HUDEP-2 (cell line): ENCODE results near the gene KIF16B.

ENCODE experiments used
- DNase-seq, 76 experiments: peaks; one replicate each; lab custom pipeline; 2025; ENCODE audit not compliant: unreplicated experiment in 76 of 76; lab: John Stamatoyannopoulos, UW

KIF16B gene

DNA sequence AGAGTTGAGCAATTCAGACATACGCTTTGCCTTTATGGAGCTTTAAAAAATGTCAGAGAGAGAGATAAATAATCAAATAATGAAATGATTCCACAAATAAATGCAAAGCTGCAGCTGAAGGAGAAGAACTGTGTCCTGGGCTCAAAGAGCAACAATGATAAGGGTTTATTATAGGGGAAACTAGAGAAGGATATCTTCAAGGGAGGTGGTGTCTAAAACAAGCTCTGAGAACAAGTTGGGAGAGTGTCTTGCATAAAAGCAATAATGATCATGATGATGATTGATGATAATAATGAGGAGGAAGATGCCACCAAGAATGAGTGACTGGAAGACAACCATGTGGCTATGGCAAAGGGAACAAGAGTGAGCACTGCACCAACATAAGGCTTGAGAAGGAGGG is 164.3 kb downstream of the KIF16B start:
- no peak for DNase-seq

DNA sequence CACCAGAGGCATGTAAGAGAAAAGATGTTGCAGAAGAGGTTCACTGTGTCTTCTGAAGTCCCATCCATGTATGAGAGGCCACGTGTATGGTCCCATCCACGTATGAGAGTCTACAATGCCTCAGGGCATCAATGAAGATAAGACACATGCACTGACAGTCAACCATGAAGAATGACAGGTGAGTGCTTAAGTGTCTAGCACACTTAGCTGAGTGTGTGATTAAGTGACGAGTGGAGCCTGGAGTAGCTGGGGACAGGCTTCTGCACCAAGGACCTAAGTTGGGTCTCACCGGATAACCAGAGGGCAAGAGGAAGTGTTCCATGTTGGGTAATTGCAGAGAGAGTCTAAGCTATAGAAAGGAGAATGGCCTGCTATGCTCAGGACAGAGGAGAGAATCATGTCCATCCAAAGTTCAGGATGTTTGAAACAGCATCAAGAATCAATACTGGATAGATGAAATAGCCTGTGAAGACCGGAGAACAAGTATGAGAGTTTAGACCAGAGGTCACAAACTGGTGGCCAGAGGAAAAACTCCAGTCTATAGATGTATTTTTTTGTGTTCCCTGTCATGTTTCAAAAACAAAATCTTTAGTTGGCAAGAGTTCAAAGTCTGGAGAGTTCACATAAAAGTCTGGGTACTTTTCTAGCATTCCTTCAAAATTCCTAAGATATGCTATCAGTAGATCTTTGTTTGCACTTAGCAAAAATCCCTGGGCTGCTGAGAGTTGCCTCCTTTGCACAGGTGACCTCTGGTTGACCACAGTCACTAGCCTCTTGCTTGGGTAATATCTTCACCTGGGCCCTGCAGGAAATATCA is 165.8 kb downstream of the KIF16B start:
- no peak for DNase-seq

DNA sequence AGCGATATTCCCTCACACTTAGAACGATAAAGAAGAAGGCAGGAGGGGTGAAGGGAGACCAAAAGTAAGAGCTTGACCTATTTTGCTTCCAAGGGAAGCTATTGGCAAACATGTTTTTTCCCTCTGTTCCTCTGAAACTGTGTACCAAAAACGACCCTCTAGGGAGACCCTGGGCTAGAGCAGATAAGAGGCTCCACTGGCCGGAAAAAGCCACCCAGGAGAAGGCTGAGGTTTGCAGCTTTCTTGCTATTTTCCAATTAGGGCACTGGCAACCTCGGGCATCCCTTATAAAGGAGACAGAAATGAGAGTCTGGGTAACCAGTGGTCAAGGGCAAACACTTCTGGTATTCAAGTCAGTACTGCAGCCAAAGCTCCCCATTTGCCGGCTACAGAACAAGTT is 168.0 kb downstream of the KIF16B start:
- no peak for DNase-seq

DNA sequence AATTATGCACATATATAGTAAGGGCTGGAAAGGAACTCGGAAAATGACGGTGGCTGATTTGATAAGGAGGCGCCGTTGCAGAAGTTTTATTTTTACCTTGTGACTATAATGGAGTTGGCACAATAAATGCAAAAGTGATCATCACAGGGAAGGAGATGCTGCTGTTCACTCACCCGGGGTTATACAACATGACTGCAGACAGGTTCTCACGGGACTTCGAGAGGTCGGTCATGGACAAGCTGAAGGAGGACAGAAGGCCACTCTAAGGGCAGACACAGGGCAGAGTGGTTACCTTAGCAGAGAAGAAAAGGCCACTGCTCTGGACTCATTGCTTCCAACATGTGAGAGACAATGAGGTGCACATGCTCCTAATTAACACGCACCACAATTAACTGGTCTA is 168.6 kb downstream of the KIF16B start:
- no peak for DNase-seq

DNA sequence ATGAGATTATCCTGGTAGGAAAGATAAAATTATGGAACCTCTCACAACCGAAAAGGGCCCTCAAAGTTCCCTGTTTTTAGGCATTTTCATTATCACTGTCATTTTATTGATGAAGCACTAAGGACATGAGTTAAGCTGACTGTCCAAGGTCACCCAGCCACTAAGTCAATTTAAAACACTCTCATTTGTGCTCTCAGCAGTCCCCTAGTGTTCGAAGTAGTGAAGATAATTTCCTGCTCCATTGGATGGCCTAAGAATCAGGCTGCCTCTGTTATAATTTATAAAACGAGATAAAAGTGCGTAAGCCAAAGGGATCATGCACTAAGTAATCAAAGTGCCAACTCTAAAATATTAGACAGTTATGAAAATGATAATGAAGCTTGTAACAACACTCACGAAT is 169.1 kb downstream of the KIF16B start:
- no peak for DNase-seq

DNA sequence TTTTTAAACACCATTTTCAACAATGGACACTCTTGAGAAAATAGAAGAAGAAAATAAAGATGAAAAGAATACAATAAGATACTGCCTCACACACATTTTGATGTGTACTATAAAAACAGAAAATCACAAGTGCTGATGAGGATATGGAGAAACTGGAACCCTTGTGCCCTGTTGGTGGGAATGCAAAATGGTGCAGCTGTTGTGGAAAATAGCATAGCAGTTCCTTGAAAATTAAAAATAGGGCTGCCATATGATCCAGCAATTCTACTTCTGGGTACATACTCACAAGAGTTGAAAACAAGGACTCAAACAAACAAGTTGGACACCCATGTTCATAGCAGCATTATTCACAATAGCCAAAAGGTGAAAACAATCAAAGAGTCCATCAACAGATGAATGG is 173.0 kb downstream of the KIF16B start:
- no peak for DNase-seq

DNA sequence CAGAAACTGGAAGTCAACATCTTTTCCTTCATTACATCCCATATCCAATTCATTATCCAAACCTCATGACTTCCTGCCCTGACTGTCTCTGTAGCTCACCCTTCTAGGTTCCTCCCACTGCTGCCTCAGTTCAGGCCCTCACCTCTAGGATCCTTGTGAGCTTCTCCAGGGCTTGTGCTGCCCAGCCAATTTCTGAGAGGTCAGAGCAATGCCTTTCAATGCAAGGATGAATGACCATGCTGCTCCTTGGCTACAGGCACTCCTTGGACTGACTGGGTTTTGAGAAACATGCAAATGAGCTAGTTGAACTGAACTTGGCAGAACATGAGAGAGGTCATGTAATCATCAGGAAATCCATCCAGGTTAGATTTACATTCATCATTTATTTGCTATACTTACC is 173.4 kb downstream of the KIF16B start:
- no peak for DNase-seq

DNA sequence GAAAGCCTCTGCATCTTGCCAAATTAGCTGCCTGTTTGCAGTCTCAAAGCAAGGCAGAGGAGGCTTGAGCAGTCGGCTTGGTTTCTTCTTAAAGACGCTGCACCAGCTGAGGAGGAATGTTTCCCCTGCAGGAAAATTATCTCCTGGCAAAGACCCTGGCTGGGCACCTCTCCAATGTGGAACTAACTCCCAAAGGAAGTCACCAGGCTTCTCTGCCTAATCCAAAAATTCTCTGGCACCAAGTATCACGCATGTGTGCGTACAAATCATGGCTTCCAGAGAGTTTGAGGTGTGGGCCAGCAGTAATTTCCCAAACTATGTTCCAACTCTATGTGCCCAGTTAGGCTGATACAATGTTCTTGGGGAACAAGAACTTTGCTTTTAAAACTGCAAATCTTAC is 176.2 kb downstream of the KIF16B start:
- no peak for DNase-seq

DNA sequence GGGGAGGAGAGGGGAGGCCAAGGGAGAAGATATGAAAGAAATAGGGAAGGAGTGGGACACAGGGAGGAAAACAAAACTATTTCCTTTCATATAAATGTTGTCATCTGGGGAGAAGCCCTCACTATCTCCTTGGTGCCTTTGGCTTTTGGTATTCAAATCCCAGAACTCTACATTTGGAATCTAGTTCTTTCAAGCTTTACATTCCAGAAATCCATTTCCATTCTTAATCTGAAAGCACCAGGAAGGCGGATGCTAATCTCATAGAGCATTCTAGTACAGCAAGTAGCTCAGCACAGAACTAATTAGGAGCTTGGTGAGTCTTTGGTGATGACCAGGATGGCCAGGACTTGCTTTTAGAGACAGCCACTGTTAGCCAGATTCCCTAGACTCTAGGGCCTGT is 177.9 kb downstream of the KIF16B start:
- no peak for DNase-seq

DNA sequence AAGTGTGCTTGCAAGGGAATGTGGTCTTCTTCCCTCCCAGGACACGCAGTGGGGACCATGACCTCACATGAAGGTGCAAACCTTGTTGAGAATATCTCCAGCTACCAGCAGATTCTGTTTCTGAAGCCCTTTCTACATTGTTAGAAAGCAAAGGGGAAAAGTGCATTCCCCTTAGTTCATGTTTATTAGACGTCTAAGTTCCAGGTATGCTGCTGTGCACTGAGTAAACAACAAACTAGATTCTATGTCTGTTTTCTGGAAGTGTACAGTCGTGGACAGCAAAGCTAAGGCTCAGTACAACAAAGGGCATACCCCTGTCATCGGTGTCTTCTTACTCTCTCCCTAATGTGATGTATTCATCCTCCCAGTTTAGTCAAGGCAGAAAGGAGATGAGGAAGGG is 178.5 kb downstream of the KIF16B start:
- no peak for DNase-seq

DNA sequence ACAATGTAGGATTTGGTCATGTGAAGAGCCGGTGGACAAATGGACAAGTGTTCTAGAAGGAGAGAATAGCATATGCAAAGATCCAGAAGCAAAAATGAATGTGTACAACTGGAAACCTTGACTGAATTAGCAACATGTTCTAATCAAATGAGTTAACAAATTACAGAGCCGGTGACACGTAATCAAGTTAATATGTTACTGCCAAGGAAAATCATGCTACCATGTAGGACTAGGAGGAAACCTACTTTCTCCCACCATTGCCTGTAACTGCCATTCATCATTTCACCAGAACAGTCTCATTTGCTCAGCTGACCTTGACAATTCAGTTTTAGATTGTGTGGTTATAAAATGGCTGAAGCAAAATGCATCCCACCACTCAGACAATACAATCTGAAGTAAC is 179.4 kb downstream of the KIF16B start:
- DNase-seq: no peak

DNA sequence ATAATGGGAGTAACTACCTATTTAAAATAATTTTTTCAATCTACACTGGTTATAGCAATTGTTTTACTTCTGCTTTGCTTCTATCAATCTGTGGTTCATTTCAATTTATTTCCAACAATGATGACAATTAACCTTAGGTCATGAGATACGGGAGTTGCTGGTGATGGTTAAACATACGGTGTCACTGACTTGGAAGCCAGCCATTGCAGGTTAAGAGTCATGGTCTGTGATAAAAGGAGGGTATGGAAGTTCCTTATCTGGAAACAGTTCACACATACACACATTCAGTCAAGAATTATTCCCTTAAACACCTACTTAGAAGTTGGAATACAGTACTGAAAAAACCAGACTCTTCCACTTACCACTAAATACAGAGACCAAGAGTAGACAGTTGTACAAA is 180.0 kb downstream of the KIF16B start:
- DNase-seq: no peak

DNA sequence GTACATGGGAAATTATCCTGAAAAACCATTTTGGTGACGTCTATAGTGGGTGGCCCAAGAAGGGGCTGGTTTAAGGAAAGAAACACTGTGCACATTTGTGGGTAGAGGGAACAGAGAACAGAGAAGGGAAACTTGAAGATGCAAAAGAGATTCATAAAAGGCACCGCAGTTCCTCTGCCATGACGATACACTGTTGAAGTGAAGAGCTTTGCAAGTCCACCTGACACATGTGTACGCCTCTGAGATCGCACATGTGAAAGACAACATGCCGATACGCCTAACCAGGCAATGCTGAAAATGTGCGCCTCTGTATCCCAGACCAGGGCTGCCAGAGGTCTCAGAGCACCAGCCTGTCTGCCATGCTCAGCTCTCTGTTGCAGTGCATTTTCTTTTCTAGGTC is 180.9 kb downstream of the KIF16B start:
- no peak for DNase-seq

DNA sequence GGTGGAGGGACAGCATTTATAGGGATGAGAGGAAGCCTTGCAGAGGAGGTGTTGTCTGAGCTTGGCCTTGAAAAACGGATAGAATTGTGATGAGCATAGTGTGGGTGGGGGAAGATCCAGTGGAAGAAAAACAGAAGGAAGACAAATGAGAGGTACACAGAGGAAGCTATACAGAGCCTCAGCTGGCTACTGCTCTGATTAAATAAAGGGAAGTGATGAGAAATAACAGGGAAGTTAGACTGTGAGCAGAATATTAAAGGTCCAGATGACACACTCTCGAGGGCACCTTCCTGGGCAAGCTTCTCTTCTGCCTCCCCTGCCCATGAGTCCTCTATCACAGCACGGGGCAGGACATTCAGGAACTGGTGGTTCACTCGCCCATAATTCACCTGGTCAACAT is 182.3 kb downstream of the KIF16B start:
- DNase-seq: no peak

DNA sequence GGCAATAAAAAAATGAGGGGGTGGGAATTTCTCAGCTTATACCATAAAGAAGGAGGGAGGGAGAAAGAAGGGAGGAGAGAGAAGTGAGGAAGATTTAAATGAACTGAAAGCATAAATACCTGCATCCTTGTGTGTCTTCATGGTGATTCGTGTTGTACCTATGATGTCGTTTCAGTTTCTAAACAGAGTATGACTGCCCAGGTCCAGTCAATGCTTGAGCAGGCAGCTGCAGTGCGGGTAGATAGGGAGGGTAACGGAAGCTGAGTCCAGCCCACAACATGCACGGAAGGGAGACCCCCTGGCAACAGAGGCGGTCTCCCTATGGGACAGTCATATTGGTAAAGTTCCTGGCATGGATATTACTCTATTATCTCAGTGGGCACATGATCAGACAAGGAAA is 184.5 kb downstream of the KIF16B start:
- no peak for DNase-seq

DNA sequence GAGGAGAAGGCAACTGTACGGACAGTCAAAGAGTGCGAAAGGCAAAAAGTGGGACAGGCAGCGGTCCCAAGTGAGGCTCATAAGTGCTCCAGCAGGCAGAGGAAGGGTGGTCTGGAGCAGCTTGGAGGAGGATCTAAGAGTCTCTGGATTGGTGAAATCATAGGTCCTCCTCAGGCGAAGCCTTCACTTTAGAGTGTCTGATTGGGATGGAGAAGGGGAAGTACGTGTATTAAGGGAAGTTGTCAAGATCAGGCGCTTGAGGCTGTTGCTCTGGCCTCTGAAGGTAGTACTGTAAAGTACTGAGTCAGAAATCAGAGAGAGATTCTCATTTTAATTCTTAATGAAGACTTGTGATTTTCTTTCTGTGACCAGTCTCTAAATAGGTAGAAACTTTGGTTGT is 185.6 kb downstream of the KIF16B start:
- no peak for DNase-seq

DNA sequence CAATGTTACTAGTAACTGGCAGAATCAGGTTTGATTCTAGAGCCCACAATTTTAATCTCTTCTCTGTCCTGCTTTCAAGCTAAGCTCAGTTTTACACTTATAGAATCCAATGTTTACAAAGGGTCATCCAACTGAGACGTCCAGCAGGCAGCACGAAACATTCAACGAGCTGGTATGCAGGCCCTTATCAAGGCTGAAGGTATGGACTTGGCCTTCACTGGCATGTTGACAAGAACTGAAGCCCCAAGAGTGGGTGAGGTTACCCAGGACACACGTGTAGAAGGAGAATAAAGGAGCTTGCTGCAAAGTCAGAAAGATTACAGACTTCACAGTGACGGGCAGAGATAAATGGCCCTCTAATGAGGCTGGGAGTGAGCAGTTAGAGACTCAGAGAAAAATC is 187.4 kb downstream of the KIF16B start:
- DNase-seq: no peak

DNA sequence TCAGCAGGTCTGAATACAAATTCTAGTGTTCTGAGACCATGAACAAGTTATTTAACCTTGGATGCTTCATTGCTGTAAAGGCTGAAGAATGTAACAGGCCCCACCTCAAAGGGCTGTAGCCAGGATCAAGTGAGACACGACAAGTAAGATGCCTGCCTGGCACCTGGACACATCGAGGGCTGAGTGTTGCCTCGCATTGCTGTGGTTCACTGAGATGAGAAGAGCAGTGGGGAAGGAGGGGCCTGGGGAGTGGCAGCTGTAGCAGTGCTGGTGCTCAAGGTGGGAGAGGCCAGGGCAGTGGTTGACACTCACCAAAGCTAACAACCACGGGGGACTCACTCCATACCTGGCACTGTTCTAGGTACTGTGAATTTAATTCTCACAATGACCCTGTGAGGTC is 187.8 kb downstream of the KIF16B start:
- no peak for DNase-seq

DNA sequence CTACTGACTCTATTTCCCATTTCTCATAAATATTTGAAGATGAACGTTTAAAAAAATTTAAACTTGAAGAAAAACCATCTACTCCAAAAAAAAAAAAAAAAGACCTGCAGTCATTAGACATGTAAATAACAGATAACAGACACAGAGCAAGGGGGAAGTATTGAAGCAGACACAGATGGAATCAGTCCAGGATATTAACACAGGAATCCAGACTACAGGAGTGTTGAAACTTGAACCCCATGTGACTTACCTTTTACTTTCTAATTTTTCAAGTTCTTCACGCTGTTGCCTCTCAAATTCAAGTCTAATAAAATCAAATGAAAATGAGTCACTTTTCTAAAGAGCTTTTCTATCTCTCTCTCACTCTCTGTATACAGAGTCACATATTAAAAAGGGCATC is 191.8 kb downstream of the KIF16B start:
- DNase-seq: no peak

DNA sequence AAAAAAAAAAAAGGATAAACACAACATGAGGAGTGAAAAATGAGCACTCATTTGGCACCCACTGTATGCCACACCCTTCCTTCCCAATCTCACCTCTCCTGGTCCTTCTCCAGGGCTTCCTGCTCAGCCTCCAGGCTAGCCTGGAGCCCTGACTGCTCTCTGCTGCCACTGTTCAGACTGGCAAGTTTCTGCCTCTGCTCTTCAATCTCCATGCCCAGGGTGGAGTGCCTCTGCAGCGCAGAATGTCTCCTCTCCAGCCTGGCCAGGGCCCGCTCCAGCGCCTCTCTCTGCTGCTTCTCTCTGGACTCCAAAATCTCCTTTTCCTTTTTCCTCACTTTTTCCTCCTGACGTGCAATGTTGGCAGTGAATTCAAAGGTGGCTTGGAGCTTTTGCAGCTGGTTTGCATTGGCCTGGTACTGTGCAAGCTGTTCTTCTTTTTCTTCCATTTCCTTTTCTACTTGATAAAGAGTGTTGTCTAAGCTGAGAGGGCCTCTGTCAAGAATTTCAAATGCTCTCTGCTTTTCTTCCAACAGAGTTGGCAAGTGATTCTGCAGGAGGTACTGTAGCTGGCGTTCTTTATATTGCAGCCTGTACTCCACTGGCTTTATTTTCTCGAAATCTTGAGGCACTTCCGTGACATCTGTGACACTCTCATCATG is 194.4 kb downstream of the KIF16B start:
- no peak for DNase-seq

DNA sequence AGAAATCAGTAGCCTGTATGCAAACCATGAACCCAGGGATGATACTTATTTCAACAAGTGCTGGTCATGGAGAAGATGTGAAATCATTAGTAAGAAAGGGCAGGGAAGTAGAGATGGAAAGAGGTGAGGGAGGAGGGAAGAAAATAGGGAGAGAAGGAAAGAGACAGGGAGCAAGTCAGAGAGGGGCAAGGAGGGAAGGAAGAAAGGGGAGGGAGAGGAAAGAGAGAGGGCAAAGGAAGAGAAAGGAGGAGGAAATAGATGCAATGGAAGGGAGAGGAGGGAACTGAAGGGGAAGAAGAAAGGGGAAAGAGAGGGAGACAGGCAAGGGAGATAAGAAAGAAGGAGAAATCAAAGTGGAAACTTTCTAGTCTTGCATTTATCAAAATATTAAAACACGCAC is 195.1 kb downstream of the KIF16B start:
- no peak for DNase-seq

DNA sequence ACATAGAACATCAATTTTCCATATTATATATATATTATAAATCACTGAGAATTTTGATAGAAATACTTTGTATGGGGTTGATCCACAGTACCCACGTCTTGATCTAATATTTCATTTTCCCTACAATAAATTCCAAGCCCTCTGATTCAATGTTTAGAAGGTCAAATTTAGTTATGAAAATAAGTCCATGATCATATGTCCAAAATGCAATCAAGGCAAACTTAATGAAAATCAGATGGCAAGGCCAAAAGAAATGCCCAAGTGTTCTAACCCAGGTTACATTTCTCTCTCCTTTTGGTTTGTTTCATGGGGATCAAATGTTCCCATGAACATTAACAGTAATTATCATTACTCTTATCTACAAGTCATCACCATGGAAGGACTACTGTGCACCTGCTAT is 203.8 kb downstream of the KIF16B start:
- DNase-seq: no peak
